Measurements from ENCODE around the gene TUBGCP6. TPM values are rescaled to one million over a fixed set of nuclear protein-coding genes. Genes with fewer than 3 reads are reported as not detected.

TUBGCP6 gene
- total and polyA plus RNA-seq, 2 experiments from 2014 or later: 18.6 to 47.1 TPM

DNA sequence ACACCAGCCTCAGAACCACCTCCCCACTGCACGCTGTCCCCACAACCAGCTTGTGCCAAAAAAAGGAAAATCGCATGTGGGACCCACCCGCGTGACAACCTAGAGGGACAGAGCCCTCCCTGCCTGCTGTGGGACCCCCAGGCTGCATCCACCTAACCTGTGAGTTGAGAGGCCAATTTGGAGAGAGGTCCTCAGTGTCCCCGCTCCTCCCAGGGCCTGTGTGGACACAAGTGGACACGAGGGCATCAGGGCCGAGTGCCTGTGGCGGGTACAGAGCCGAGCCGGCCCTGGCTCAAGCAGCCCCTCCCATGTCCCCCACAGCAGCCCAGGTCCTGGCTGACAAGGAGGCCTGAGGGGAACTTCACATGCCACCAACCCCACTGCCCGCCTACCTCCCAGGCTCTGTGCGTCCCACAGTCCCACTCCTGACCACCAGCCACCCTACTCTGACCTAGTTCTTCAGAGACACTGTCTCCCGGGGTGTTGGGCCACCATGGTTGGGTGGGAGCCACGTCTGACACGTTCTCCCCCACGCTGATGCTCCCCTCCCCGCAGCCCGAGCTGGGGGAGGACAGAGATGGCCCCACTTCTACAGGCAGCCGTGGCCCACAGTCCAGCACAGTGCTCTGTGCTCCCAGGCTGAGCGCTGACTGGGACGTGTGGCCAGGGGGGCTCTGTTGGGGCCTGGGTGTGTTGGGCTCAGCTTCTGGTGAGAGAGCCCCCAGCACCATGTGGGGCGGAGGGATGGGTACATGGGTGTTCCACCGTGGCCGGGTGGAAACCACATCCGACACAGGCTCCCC is 24.8 kb downstream of the TUBGCP6 start (continued):
- TF ChIP-seq, protein P1, sequence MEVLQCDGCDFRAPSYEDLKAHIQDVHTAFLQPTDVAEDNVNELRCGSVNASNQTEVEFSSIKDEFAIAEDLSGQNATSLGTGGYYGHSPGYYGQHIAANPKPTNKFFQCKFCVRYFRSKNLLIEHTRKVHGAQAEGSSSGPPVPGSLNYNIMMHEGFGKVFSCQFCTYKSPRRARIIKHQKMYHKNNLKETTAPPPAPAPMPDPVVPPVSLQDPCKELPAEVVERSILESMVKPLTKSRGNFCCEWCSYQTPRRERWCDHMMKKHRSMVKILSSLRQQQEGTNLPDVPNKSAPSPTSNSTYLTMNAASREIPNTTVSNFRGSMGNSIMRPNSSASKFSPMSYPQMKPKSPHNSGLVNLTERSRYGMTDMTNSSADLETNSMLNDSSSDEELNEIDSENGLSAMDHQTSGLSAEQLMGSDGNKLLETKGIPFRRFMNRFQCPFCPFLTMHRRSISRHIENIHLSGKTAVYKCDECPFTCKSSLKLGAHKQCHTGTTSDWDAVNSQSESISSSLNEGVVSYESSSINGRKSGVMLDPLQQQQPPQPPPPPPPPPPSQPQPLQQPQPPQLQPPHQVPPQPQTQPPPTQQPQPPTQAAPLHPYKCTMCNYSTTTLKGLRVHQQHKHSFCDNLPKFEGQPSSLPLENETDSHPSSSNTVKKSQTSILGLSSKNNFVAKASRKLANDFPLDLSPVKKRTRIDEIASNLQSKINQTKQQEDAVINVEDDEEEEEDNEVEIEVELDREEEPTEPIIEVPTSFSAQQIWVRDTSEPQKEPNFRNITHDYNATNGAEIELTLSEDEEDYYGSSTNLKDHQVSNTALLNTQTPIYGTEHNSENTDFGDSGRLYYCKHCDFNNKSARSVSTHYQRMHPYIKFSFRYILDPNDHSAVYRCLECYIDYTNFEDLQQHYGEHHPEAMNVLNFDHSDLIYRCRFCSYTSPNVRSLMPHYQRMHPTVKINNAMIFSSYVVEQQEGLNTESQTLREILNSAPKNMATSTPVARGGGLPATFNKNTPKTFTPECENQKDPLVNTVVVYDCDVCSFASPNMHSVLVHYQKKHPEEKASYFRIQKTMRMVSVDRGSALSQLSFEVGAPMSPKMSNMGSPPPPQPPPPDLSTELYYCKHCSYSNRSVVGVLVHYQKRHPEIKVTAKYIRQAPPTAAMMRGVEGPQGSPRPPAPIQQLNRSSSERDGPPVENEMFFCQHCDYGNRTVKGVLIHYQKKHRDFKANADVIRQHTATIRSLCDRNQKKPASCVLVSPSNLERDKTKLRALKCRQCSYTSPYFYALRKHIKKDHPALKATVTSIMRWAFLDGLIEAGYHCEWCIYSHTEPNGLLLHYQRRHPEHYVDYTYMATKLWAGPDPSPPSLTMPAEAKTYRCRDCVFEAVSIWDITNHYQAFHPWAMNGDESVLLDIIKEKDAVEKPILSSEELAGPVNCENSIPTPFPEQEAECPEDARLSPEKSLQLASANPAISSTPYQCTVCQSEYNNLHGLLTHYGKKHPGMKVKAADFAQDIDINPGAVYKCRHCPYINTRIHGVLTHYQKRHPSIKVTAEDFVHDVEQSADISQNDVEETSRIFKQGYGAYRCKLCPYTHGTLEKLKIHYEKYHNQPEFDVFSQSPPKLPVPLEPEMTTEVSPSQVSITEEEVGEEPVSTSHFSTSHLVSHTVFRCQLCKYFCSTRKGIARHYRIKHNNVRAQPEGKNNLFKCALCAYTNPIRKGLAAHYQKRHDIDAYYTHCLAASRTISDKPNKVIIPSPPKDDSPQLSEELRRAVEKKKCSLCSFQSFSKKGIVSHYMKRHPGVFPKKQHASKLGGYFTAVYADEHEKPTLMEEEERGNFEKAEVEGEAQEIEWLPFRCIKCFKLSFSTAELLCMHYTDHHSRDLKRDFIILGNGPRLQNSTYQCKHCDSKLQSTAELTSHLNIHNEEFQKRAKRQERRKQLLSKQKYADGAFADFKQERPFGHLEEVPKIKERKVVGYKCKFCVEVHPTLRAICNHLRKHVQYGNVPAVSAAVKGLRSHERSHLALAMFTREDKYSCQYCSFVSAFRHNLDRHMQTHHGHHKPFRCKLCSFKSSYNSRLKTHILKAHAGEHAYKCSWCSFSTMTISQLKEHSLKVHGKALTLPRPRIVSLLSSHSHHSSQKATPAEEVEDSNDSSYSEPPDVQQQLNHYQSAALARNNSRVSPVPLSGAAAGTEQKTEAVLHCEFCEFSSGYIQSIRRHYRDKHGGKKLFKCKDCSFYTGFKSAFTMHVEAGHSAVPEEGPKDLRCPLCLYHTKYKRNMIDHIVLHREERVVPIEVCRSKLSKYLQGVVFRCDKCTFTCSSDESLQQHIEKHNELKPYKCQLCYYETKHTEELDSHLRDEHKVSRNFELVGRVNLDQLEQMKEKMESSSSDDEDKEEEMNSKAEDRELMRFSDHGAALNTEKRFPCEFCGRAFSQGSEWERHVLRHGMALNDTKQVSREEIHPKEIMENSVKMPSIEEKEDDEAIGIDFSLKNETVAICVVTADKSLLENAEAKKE (CRISPR knock-in tag; IDR thresholded peaks at IDR 0.05): no peak
- TF ChIP-seq CREB1 (CRISPR knock-in tag; IDR thresholded peaks at IDR 0.05; ENCODE audit: low read depth) (no peak), ZNF114 (CRISPR knock-in tag; IDR thresholded peaks at IDR 0.05) (no peak), EZH2phosphoT487 (IDR thresholded peaks at IDR 0.05; ENCODE audit: unreplicated experiment) (no peak), ZNF331 (CRISPR knock-in tag; IDR thresholded peaks at IDR 0.05; ENCODE audit: low read depth) (no peak)

DNA sequence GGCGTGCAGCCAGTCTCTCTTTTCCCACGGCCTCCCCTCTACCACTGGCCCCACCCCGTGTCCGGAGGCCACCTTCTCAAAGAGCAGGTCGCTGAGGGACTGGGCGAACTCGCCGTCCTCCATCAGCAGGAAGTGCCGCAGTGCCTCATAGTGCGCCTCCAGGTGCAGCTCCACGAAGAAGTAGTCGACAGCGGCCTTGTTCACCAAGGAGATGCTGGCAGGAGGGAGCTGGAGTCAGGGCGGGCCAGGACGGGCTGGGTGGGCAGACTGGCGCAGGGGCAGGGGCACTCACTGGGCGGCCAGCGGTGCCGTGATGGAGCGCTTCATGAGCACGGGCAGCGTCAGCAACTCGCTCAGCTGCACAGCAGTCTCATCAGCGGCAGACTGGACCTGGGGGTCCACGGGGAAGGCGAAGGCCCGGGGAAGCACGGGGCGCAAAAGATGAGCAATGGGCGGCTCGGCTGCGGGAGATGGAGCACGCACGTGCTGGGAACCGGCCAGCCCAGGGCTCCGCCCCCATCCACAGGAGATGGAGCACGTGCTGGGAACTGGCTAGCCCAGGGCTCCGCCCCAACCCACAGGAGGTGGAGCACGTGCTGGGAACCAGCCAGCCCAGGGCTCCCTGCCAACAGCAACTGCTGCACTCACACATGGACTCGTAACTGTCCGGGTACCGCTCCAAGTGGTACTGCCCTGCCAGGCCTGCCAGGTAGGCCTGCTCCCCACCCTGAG is 25.7 kb downstream of the TUBGCP6 start:
- Histone ChIP-seq H3K4me1 (ENCODE audit: insufficient read depth) (no peaks in the 10 kb centered on the region; the same call in 1 of the 2 replicates), H2AFZ (no peak overlapping the region), H3F3A (replicated peaks; ENCODE audit: low read depth) (no peaks in the 10 kb centered on the region), H4K20me1 (replicated peaks; ENCODE audit: insufficient read depth) (peaks cover 8% of the 10 kb centered on the region), H3K4me3 (no peak overlapping the region), H3K79me2 (replicated peaks; ENCODE audit: insufficient read depth) (peaks cover 5% of the 10 kb centered on the region; the same call in 1 of the 2 replicates), H3K9me2 (ENCODE audit: insufficient read depth) (no peaks in the 10 kb centered on the region), H3K27me3 (ENCODE audit: insufficient read depth) (no peaks in the 10 kb centered on the region), H3K27ac (ENCODE audit: low read depth) (no peak overlapping the region), H3K36me3 (ENCODE audit: insufficient read depth) (no peaks in the 10 kb centered on the region), H3K4me2 (no peak overlapping the region)
- peaks cover 2% of the 10 kb centered on the region; the same call in 2 of the 3 replicates for H3K4me1 Mint-ChIP-seq
- H3K9me3 Mint-ChIP-seq: no peaks in the 10 kb centered on the region
- ATAC-seq: peak; percentile 88
- DNase-seq (ENCODE audit: low spot score): peak; percentile 77
- no peak overlapping the region for H3K27ac Mint-ChIP-seq
- TF ChIP-seq, protein P2, sequence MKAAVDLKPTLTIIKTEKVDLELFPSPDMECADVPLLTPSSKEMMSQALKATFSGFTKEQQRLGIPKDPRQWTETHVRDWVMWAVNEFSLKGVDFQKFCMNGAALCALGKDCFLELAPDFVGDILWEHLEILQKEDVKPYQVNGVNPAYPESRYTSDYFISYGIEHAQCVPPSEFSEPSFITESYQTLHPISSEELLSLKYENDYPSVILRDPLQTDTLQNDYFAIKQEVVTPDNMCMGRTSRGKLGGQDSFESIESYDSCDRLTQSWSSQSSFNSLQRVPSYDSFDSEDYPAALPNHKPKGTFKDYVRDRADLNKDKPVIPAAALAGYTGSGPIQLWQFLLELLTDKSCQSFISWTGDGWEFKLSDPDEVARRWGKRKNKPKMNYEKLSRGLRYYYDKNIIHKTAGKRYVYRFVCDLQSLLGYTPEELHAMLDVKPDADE (IDR thresholded peaks at IDR 0.05): no peak
- TF ChIP-seq ZNF114 (CRISPR knock-in tag; IDR thresholded peaks at IDR 0.05) (no peak), JUNB (IDR thresholded peaks at IDR 0.05; ENCODE audit: unreplicated experiment) (no peak), STAT1 (IDR thresholded peaks at IDR 0.05; ENCODE audit: unreplicated experiment) (no peak), POLR2AphosphoS5 (IDR thresholded peaks at IDR 0.05; ENCODE audit: low read depth) (no peak), ZNF331 (CRISPR knock-in tag; IDR thresholded peaks at IDR 0.05; ENCODE audit: low read depth) (no peak), EZH2 (IDR thresholded peaks at IDR 0.05; ENCODE audit: low read depth, unreplicated experiment) (no peak), EZH2phosphoT487 (IDR thresholded peaks at IDR 0.05; ENCODE audit: unreplicated experiment) (no peak)
- TF ChIP-seq, protein P3, sequence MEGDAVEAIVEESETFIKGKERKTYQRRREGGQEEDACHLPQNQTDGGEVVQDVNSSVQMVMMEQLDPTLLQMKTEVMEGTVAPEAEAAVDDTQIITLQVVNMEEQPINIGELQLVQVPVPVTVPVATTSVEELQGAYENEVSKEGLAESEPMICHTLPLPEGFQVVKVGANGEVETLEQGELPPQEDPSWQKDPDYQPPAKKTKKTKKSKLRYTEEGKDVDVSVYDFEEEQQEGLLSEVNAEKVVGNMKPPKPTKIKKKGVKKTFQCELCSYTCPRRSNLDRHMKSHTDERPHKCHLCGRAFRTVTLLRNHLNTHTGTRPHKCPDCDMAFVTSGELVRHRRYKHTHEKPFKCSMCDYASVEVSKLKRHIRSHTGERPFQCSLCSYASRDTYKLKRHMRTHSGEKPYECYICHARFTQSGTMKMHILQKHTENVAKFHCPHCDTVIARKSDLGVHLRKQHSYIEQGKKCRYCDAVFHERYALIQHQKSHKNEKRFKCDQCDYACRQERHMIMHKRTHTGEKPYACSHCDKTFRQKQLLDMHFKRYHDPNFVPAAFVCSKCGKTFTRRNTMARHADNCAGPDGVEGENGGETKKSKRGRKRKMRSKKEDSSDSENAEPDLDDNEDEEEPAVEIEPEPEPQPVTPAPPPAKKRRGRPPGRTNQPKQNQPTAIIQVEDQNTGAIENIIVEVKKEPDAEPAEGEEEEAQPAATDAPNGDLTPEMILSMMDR (conservative IDR thresholded peaks at IDR 0.05; ENCODE audit: low read depth in 2 of 2): no peak
- no peak overlapping the region; the same call in 2 of the 3 replicates for H3K4me3 Mint-ChIP-seq
- peaks cover 1% of the 10 kb centered on the region for H3K27me3 Mint-ChIP-seq (ENCODE audit: insufficient read depth, low read depth, poor library complexity)
- H3K36me3 Mint-ChIP-seq (ENCODE audit: low read depth): peaks cover 62% of the 10 kb centered on the region
